GM10266 (cell line): ENCODE measurements around the gene GLDN.

ENCODE experiments used
- DNase-seq: peaks from one replicate; pipeline ENCODE4 v3.0.0; 2012; ENCODE audit errors: extremely low spot score
- TF ChIP-seq, protein P1 (sequence below): IDR thresholded peaks from 2 replicates; pipeline ENCODE4 v1.5.1; 2012; ENCODE audit warnings: mild to moderate bottlenecking, low read depth; ENCODE audit not compliant: control insufficient read depth, insufficient read depth; ENCODE audit errors: missing control alignments

The GLDN gene

DNA sequence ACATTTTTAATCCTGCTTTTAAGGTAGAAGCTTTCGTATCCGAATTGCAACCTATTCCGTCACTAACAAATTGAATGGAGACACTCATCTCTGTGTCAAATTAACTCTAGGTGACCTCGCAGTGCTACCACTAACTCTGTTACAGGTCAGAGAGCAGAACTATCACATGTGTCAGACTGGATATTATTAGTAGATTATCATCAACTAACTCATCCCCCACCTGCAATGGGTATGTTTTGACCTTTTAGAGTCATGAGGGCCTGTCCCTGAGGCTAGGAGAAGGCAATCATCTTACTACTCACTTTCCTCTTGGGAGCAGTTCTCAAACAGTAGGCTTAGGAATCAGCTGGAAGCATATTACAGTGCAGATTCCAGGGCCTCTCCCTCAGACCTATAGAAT is 2.0 kb downstream of the GLDN start:
- TF ChIP-seq, protein P1, sequence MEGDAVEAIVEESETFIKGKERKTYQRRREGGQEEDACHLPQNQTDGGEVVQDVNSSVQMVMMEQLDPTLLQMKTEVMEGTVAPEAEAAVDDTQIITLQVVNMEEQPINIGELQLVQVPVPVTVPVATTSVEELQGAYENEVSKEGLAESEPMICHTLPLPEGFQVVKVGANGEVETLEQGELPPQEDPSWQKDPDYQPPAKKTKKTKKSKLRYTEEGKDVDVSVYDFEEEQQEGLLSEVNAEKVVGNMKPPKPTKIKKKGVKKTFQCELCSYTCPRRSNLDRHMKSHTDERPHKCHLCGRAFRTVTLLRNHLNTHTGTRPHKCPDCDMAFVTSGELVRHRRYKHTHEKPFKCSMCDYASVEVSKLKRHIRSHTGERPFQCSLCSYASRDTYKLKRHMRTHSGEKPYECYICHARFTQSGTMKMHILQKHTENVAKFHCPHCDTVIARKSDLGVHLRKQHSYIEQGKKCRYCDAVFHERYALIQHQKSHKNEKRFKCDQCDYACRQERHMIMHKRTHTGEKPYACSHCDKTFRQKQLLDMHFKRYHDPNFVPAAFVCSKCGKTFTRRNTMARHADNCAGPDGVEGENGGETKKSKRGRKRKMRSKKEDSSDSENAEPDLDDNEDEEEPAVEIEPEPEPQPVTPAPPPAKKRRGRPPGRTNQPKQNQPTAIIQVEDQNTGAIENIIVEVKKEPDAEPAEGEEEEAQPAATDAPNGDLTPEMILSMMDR: no peak
- DNase-seq: no peak

DNA sequence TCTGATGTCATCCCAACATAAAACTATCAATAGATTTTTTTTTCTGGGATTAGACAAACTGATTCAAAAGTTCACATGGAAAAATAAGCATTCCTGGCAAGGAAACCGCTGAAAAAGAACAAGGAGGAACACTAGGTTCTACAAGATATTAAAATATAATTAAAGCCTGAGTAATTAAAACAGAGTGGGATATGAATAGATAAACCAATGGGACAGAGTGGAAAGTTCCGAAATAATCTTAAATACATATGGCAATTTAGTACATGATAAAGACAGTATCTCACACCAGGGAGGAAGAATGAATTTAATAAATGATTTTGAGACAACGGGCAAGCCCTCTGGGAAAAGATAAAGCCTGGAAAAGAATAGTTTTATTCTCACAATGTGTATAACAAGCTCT is 4.7 kb downstream of the GLDN start:
- DNase-seq: no peak
- TF ChIP-seq, protein P1: no peak

DNA sequence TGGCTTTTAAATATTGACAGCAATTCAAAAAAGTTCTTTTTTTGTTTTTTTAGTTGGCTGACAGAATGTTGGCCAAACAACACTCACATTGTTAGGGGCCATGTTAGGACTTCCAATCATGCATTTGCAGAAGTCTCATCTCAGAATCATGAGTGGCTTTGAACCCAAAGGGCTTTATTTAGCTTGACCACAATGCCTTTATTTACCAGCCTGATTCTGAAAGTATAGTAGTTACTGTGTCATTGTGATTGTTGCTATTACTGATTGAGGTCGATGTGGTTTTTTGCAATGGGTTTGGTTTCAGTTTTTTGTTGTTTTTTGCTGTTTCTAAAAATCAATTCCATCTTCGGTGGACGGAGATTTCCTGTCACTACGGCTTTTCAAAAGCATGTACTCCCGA is 7.2 kb downstream of the GLDN start:
- TF ChIP-seq, protein P1: no peak
- peak; percentile 75 for DNase-seq

DNA sequence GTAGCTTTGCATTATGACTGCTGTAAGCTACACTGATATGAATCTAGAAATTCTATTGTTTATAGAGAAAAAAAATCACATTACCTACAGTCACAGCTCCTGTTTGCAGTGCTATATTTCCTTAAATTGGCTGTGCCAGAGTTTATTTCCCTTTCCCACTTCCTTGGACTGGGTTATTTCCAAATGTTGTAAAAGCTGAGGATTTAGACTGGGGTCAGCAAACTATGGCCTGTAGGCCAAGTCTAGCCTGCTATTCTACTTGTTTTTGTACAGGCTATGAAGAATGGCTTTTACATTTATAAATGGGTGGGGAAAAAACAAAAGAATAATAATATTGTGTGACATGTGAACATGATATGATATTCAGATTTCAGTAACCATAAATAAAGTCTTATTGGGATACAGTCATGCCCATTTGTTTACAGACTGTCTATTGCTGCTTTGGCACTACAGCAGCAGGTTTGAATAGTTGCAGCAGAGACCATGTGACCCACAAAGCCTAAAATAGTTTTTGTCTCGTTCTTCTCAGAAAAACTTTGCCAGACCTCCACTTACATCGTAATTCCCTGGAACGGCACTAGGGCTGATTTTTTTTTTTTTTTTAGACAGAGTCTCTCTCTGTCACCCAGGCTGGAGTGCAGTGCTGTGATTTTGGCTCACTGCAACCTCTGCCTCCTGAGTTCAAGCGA is 7.8 kb downstream of the GLDN start:
- TF ChIP-seq, protein P1: no peak
- DNase-seq: no peak

DNA sequence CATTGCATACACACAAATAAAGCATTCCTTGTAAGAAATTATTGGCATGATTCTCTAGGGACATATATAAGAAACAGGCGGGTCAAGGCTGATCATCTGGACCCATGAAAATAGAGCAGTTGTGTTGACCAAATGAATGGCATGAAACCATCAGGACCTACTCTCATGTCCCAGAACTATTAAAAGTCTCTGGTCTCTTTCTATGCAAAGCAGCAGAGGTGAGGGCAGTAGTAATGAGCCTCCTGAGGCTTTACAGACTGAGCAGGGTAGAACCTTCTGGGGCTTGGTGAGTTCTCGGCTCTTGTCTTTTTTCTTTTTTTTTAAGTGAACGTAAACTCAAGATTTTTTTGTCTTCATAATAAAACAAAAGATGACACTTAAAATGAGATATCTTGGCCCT is 9.3 kb downstream of the GLDN start:
- no peak for DNase-seq
- TF ChIP-seq, protein P1: no peak

DNA sequence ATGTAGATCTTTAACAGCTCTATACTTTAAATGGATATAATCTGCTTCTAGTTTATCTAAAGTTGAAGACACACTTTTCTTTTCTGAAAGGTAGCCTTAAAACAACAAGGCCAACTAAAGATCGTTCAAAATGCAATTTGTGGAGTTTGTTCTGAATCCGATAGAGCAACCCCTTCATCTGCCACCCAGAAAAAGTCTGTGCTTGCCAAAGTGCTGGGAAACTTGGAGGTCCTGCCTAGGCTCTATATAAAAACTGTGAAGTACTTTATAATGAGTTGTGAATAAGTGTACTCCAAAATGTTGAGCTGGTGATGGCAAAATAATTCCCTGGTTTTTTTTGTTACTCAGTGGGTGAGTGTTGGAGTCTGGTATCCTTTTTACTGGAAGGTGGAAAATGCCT is 12.5 kb downstream of the GLDN start:
- no peak for DNase-seq
- TF ChIP-seq, protein P1: no peak

DNA sequence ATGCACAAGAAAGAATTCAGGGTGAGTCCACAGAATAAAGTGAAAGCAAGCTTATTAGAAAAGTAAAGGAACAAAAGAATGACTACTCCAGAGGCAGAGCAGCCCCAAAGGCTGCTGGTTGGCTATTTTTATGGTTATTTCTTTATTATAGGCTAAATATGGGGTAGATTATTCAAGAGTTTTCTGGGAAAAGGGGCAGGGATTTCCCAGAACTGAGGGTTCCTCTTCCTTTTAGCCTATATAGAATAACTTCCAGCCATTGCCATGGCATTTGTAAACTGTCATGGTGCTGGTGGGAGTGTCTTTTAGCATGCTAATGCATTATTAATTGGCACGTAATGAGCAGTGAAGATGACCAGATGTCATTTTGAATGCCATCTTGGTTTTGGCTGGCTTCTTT is 13.6 kb downstream of the GLDN start:
- DNase-seq: no peak
- TF ChIP-seq, protein P1: no peak
